Muscle layer of colon (tissue), 2 donors: ENCODE data around the gene KRT25.

Source experiments
- H3K27ac ChIP-seq: one replicate; pipeline ENCODE4 v1.7.0; 2013; ENCODE audit warnings: low read depth, mild to moderate bottlenecking, low read length, moderate library complexity
- H3K27me3 ChIP-seq, 2 donors: one replicate each; pipeline ENCODE4 v1.7.0; 2013; ENCODE audit warnings: low read length in 2 of 2, mild to moderate bottlenecking in 2 of 2; ENCODE audit not compliant: insufficient read depth in 2 of 2, control insufficient read depth in 1 of 2
- H3K36me3 ChIP-seq: one replicate; pipeline ENCODE4 v1.7.0; 2013; ENCODE audit warnings: mild to moderate bottlenecking, low read length; ENCODE audit not compliant: insufficient read depth
- H3K4me1 ChIP-seq: one replicate; pipeline ENCODE4 v1.7.0; 2013; ENCODE audit warnings: mild to moderate bottlenecking, low read length; ENCODE audit not compliant: insufficient read depth
- H3K4me3 ChIP-seq, 2 donors: one replicate each; pipeline ENCODE4 v1.7.0; 2013; ENCODE audit warnings: low read length in 2 of 2, low read depth in 1 of 2, mild to moderate bottlenecking in 1 of 2, moderate library complexity in 1 of 2
- H3K9ac ChIP-seq: one replicate; pipeline ENCODE4 v1.7.0; 2013; ENCODE audit warnings: low read length
- H3K9me3 ChIP-seq: one replicate; pipeline ENCODE4 v1.7.0; 2013; ENCODE audit warnings: mild to moderate bottlenecking, low read length
- donor health status: abdominal sarcoma.
- donor health status: Adenocarcinoma of cecum.

The KRT25 gene

GRCh38 chr17:40782450-40782849, 27.3 kb upstream of the KRT25 start, which contains the start of gene KRT27:
Gene KRT27, minus strand, starts transcription at chr17:40782550. Its CDS starts 57 bp downstream, at chr17:40782493.
- H3K27me3 ChIP-seq = peaks cover 10 to 11% of the 10 kb centered on the region in 2 donors
- H3K9me3 ChIP-seq = no peaks in the 10 kb centered on the region
- H3K4me3 ChIP-seq = no peak within 1 kb of the TSS
- H3K4me1 ChIP-seq = no peaks in the 10 kb centered on the region
- H3K36me3 ChIP-seq = no peaks in the 10 kb centered on the region
- H3K27ac ChIP-seq = no peak within 1 kb of the TSS
- H3K9ac ChIP-seq = no peak within 1 kb of the TSS

GRCh38 chr17:40779181-40779909, 24.2 kb upstream of the KRT25 start:
- H3K4me3 ChIP-seq = no peak overlapping the region
- H3K9ac ChIP-seq = no peak overlapping the region
- no peaks in the 10 kb centered on the region for H3K9me3 ChIP-seq
- H3K36me3 ChIP-seq = no peaks in the 10 kb centered on the region
- H3K27me3 ChIP-seq = peaks cover 10 to 11% of the 10 kb centered on the region in 2 donors
- no peak overlapping the region for H3K27ac ChIP-seq
- H3K4me1 ChIP-seq = no peaks in the 10 kb centered on the region

DNA sequence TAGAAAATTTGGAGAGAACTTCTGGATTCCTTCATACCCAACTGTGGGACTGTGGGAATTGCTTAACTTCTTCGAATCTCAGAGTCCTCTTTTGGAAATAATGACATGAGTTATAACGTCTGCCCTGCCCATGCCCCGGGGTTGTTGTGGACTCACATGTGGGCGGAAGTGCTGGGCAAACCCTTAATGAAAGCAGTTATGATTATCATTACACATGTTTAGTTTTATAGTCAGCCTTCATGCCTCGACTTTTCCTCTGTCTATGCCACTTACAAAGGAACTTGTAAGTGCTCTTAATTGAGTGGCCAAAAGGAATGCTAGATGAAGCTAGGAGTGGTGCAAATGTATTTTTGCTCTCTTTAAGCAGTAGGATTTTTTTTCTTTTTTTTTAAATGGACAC, 23.3 kb upstream of the KRT25 start:
- no peaks in the 10 kb centered on the region for H3K4me1 ChIP-seq
- H3K4me3 ChIP-seq = no peak overlapping the region
- no peak overlapping the region for H3K27ac ChIP-seq
- peaks cover 10 to 11% of the 10 kb centered on the region in 2 donors for H3K27me3 ChIP-seq
- no peak overlapping the region for H3K9ac ChIP-seq
- no peaks in the 10 kb centered on the region for H3K36me3 ChIP-seq
- no peaks in the 10 kb centered on the region for H3K9me3 ChIP-seq

DNA sequence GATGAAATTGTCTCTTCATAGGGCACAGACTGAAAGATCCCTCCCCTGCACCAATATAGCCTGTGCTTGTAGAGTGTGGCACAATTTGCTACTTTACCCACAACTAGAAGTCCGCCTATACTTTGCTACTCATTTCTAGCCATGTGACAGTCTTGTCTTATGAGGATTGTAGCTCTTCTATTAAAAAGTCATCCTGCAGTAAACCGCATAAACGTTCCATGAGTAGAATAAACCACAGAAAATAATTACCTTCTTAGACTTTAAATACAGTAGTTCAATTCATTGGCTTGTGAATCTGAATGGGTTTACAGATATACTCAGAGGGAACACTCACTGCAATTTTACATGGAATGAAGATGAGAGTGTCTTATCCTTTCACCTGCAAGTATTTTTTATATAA, 22.8 kb upstream of the KRT25 start:
- no peaks in the 10 kb centered on the region for H3K4me1 ChIP-seq
- no peak overlapping the region for H3K27ac ChIP-seq
- no peaks in the 10 kb centered on the region for H3K9me3 ChIP-seq
- peaks cover 10 to 11% of the 10 kb centered on the region in 2 donors for H3K27me3 ChIP-seq
- no peak overlapping the region for H3K4me3 ChIP-seq
- H3K36me3 ChIP-seq = no peaks in the 10 kb centered on the region
- H3K9ac ChIP-seq = no peak overlapping the region

DNA sequence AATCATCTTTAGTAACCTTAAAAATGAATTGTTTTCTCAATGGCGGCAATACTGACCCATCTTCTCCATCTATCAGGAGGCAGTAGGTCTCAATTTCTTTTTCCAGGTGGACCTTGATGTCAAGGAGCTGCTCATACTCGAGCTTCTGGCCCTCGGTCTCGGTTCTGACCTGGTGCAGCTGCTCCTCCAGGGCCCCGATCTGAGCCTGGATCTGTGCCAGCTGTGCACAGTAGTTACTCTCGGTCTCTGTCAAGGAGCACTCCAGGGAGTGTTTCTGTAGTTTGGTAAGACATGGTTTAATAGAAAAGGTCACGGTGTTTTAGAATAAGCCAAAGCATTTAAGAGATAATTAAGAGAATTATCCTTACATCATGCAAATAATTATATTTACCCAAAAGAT, 22.3 kb upstream of the KRT25 start:
- peaks cover 10 to 11% of the 10 kb centered on the region in 2 donors for H3K27me3 ChIP-seq
- H3K9ac ChIP-seq = no peak overlapping the region
- no peaks in the 10 kb centered on the region for H3K9me3 ChIP-seq
- H3K4me3 ChIP-seq = no peak overlapping the region
- H3K4me1 ChIP-seq = no peaks in the 10 kb centered on the region
- no peak overlapping the region for H3K27ac ChIP-seq
- no peaks in the 10 kb centered on the region for H3K36me3 ChIP-seq

DNA sequence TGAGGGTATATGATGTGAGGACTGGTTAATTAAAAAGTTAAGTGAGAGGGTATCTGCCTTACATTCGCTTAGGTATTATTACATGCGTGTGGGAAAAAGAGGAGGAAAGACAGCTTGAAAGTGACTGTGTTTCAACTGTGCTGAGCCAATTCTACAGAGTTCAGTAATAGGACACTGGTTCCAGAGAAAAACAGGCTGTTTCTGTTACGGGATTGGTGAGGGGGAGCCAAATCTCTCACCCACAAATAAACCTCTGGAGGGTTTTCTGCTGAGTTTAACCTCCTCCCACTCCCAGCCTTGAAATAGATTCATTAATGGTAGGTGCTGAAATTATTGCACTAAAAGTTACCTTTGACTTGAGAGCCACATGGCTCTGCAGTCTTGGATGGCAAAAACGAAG, 20.8 kb upstream of the KRT25 start:
- no peak overlapping the region for H3K4me3 ChIP-seq
- no peaks in the 10 kb centered on the region for H3K36me3 ChIP-seq
- H3K4me1 ChIP-seq = no peaks in the 10 kb centered on the region
- no peak overlapping the region for H3K9ac ChIP-seq
- H3K27ac ChIP-seq = no peak overlapping the region
- H3K27me3 ChIP-seq = peaks cover 10 to 11% of the 10 kb centered on the region in 2 donors
- H3K9me3 ChIP-seq = no peaks in the 10 kb centered on the region

DNA sequence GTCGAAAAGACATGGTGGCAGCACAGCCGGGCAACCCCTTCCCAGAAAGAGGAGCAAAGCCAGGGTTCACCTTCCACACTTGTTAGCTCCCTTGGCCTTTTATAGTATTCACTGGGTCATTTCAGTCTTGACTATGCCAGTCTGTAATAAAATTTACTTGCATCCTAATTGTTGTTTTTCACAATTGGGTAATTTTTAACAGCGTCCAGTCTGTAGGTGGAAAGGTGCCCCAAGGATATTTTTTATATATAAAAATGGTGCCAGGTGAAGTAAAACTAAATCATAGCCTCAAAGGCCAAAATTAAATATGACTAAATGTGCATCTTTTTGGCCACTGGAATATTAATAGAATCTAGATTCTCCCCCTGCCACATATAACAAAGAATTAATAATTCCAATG, 17.0 kb upstream of the KRT25 start, which contains the start of gene KRT26:
KRT26 (minus strand) TSS at position 101 of the 400 bp plus-strand sequence; CDS start at position 13, 88 bp downstream.
- Histone ChIP-seq H3K36me3 (no peaks in the 10 kb centered on the region), H3K27ac (no peak within 1 kb of the TSS), H3K4me1 (no peaks in the 10 kb centered on the region), H3K27me3 (no peaks in the 10 kb centered on the region), H3K4me3 (no peak within 1 kb of the TSS), H3K9ac (no peak within 1 kb of the TSS), H3K9me3 (no peaks in the 10 kb centered on the region)

DNA sequence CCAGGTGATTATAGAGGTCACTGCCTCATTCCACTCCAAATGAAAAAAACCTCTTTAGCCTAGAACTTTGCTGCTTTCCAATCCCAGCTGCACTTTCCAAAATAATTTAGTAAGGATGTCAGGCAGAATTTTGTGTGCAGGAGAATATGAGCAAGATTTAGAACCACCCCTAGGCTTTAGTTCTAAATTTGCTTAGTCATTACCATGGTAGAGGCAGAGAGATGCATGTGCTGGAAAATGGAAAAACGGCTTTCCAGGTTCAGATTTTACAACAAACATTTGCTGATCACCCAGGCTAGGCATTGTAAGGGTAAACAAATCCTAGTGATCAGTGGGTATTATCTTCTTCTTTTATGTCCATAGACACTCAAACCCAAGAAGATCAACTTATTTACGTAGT, 10.5 kb upstream of the KRT25 start:
- H3K4me1 ChIP-seq = no peaks in the 10 kb centered on the region
- H3K9me3 ChIP-seq = no peaks in the 10 kb centered on the region

DNA sequence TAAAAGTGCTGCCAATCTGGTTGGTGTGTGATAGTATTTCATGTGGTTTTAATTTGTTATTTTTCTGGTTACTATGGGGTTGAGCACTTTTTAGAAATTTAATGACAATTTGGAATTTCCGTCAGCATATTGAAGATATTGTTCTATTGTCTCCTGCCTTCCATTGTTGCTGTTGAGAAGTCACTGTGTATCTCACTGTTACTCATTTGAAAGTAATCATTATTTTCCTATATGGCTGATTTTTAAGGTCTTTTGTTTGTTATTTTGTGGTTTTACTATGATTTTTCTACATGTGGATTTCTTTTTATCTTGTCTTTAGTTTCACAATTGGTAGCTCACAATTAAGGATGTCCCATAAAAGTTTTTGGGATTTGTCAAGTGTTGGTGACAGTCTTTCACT, 8.6 kb upstream of the KRT25 start:
- Histone ChIP-seq H3K9me3 (peaks cover 4% of the 10 kb centered on the region), H3K36me3 (no peaks in the 10 kb centered on the region), H3K27ac (no peak overlapping the region), H3K4me1 (no peaks in the 10 kb centered on the region), H3K27me3 (no peaks in the 10 kb centered on the region), H3K4me3 (no peak overlapping the region), H3K9ac (no peak overlapping the region)

More for the DNA sequence above, 10.5 kb upstream of the KRT25 start:
- no peaks in the 10 kb centered on the region for H3K36me3 ChIP-seq
- no peak overlapping the region for H3K27ac ChIP-seq
- H3K4me3 ChIP-seq = no peak overlapping the region
- H3K27me3 ChIP-seq = no peaks in the 10 kb centered on the region
- H3K9ac ChIP-seq = no peak overlapping the region

DNA sequence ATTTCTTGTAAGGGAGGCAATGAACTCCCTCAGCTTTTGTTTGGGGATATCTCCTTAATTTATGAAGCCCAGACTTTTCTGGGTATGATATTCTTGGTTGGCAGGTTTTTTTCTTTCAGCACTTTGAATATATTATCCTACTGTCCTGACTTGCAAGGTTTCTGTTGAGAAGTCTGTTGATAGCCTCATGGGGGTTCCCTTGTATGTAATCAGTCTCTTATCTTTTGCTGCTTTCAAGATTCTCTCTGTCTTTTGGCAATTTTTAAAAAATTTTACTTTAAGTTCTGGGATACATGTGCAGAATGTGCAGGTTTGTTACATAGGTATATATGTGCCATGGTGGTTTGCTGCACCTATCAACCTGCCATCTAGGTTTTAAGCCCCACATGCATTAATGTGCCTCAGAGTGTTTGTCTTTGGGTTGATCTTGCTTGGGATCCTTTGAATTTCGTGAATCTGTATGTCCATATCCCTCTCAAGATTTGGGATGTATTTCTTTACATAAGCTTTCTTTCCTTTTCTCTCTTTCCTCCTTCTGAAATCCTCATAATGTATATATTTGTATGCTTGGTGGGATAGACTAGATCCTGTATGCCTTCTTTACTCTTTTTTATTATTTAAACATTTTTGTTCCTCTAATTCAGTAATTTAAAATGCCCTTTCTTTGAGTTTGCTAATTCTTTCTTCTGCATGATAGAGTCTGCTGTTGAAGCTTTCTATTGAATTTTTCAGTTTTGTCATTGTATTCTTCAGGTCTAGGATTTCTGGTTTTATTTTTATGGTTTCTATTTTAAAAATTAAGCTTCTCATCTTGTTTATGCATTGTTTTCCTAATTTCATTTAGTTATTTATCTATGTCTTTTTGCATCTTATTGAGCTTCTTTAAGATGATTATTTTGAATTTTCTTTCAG, 5.2 kb upstream of the KRT25 start:
- Histone ChIP-seq H3K4me3 (no peak overlapping the region), H3K9me3 (peaks cover 4% of the 10 kb centered on the region), H3K27me3 (no peaks in the 10 kb centered on the region), H3K36me3 (no peaks in the 10 kb centered on the region), H3K27ac (no peak overlapping the region), H3K4me1 (no peaks in the 10 kb centered on the region), H3K9ac (no peak overlapping the region)

DNA sequence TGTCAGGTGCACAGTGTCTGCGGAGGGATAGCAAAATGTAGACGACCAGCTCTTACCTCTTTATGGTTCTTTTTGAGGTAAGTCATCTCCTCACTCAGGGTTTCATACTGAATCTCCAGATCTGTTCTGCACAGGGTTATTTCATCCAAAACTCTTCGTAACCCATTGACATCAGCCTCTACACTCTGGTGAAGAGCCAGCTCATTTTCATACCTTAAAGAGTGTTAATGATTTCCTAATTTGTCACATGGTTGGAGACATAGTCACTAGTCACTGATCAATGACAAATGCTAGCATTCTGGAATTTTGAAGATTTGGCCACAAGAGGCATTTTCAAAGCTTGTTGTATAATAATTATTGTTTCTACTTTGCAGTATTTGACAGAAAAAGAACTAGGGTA, 1.3 kb downstream of the KRT25 start:
- H3K27ac ChIP-seq = no peak overlapping the region
- no peaks in the 10 kb centered on the region for H3K27me3 ChIP-seq
- H3K36me3 ChIP-seq = no peaks in the 10 kb centered on the region
- no peaks in the 10 kb centered on the region for H3K9me3 ChIP-seq
- H3K9ac ChIP-seq = no peak overlapping the region
- H3K4me1 ChIP-seq = no peaks in the 10 kb centered on the region
- H3K4me3 ChIP-seq = no peak overlapping the region
